MM.1S (cell line): ENCODE results near the gene PRR32.

Source experiments
- EZH2 ChIP-seq: fragments of 300-600 bp; sonication (generic); optimal IDR thresholded peaks from 2 replicates; pipeline ENCODE3; 2017; ENCODE audit warnings: low read depth, mild to moderate bottlenecking, antibody characterized with exemption, low read length, mixed read lengths
- EZH2phosphoT487 ChIP-seq: fragments of 300-600 bp; sonication (generic); IDR thresholded peaks from 2 replicates; pipeline ENCODE4 v1.6.1; 2018; ENCODE audit warnings: antibody characterized with exemption, low read length
- TF ChIP-seq, protein P1 (sequence below): fragments of 300-600 bp; sonication (generic); IDR thresholded peaks from 2 replicates; pipeline ENCODE4 v1.5.1; 2016; ENCODE audit warnings: antibody characterized with exemption, low read length, mixed read lengths

DNA sequence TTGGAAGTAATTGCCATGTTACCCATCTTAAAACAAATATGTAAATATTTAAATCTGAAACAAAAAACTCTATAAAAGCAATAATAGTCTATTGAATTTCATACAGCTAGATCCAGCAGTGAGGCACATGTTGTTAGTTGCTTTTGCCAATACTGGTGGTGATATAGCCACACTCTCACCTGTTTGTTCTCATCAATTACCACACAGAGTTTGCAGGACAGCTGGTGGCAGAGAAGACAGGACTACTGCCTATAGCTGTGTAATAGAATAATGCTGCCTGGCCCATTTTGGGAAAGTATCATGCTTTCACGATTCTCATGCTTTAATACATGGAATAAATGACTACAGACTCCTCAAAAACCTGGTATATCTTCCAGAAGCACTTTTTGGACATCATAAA, 3.7 kb upstream of the PRR32 start:
- TF ChIP-seq, protein P1, sequence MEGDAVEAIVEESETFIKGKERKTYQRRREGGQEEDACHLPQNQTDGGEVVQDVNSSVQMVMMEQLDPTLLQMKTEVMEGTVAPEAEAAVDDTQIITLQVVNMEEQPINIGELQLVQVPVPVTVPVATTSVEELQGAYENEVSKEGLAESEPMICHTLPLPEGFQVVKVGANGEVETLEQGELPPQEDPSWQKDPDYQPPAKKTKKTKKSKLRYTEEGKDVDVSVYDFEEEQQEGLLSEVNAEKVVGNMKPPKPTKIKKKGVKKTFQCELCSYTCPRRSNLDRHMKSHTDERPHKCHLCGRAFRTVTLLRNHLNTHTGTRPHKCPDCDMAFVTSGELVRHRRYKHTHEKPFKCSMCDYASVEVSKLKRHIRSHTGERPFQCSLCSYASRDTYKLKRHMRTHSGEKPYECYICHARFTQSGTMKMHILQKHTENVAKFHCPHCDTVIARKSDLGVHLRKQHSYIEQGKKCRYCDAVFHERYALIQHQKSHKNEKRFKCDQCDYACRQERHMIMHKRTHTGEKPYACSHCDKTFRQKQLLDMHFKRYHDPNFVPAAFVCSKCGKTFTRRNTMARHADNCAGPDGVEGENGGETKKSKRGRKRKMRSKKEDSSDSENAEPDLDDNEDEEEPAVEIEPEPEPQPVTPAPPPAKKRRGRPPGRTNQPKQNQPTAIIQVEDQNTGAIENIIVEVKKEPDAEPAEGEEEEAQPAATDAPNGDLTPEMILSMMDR, result no peak
- TF ChIP-seq EZH2, result no peak
- no peak for TF ChIP-seq EZH2phosphoT487
